Sigmoid colon (tissue), 7 donors: ENCODE measurements around the gene COL23A1. TPM values are rescaled to one million over a fixed set of nuclear protein-coding genes. Genes with fewer than 3 reads are reported as not detected.

Experiments
- DNase-seq: peaks from one replicate; pipeline ENCODE4 v3.0.0-alpha.2; 2019
- H3K27ac ChIP-seq, 4 donors: fragments of 200-600 bp; sonication (generic); one replicate each; pipeline ENCODE4 v1.5.1; 2016 to 2019; ENCODE audit warnings: mild to moderate bottlenecking in 1 of 4
- H3K27me3 ChIP-seq, 3 donors: fragments of 200-600 bp; sonication (generic); one replicate each; pipeline ENCODE4 v1.5.1; 2019; ENCODE audit warnings: mild to moderate bottlenecking in 1 of 3
- H3K36me3 ChIP-seq, 4 donors: fragments of 200-600 bp; sonication (generic); one replicate each; pipeline ENCODE4 v1.5.1; 2016 to 2019
- H3K4me1 ChIP-seq, 4 donors: fragments of 200-600 bp; sonication (generic); one replicate each; pipeline ENCODE4 v1.5.1; 2017 to 2019
- H3K4me3 ChIP-seq, 4 donors: fragments of 200-600 bp; sonication (generic); one replicate each; pipeline ENCODE4 v1.5.1; 2017 to 2019; ENCODE audit warnings: mild to moderate bottlenecking in 2 of 4, moderate library complexity in 1 of 4
- H3K9me3 ChIP-seq, 4 donors: fragments of 200-600 bp in 3 of 4; sonication (generic) in 3 of 4; one replicate each; pipeline versions ENCODE4 v1.5.1 to v1.6.1; 2013 to 2019
- CTCF ChIP-seq, 4 experiments: fragments of 450-650 bp in 3 of 4; fragments of 200-600 bp in 1 of 4; IDR thresholded peaks; one replicate each; pipeline ENCODE4 v1.5.1; 2016 to 2019; ENCODE audit warnings: antibody characterized with exemption in 4 of 4, mild to moderate bottlenecking in 3 of 4, moderate library complexity in 2 of 4
- EP300 ChIP-seq, 4 donors: sonication (generic); formaldehyde crosslinking; IDR thresholded peaks; one replicate each; pipeline ENCODE4 v1.6.1; 2017; ENCODE audit warnings: antibody characterized with exemption in 4 of 4
- POLR2A ChIP-seq, 2 donors: fragments of 450-650 bp; IDR thresholded peaks; one replicate each; pipeline ENCODE4 v1.6.1; 2016; ENCODE audit warnings: antibody characterized with exemption in 2 of 2, mild to moderate bottlenecking in 2 of 2, moderate library complexity in 2 of 2
- POLR2AphosphoS5 ChIP-seq, 4 donors: sonication (generic); formaldehyde crosslinking; IDR thresholded peaks; one replicate each; pipeline ENCODE4 v1.6.1; 2017; ENCODE audit warnings: antibody characterized with exemption in 4 of 4
- WGBS, 2 donors: extraction: QIAGEN DNeasy Blood & Tissue Kit; methylation state at CpG; one replicate each; pipeline ENCODE4 v1.1.7; 2013; 5-methylcytosine and 5-hydroxymethylcytosine counted together
- intact Hi-C: fragments of 100-400 bp; cut with DNase I; formaldehyde crosslinking; loops from one replicate; pipeline ENCODE4 v1.15.1; 2023
- polyA plus RNA-seq, 3 donors: library from polyadenylated mRNA; stranded (reverse); fragments of 200-250 nt; gene quantifications; one replicate each; pipeline ENCODE4 v1.2.3, GENCODE V29; 2013
- total RNA-seq, 4 donors: library from RNA; depleted of rRNA; stranded (reverse); fragments of >200 nt; gene quantifications; one replicate each; pipeline ENCODE4 v1.1.0, GENCODE V29; 2016
- donor health status: healthy with polysubstance abuse.
- donor health status: Bipolar disorder and iron deficiency.
- donor health status: healthy.

Gene COL23A1
- total and polyA plus RNA-seq, 7 donors = 0.28 to 1.2 (median 0.57) TPM; not detected in 1

GRCh38 chr5:178308541-178309092 is 281.6 kb downstream of the COL23A1 start:
- intact Hi-C loops = no loop called here
- Histone ChIP-seq H3K9me3 (no peaks in the 10 kb centered on the region), H3K27me3 (peaks cover 0 to 6% (median 0%) of the 10 kb centered on the region in 3 donors), H3K27ac (no peak overlapping the region), H3K4me3 (no peak overlapping the region), H3K36me3 (no peaks in the 10 kb centered on the region), H3K4me1 (peaks cover 0 to 12% (median 10%) of the 10 kb centered on the region in 4 donors)
- 93 to 94% methylated on average over 18 of the region's 18 CpGs for WGBS, 2 donors
- peak; percentile 51 for DNase-seq
- no peak for TF ChIP-seq POLR2A (IDR thresholded peaks at IDR 0.05)
- TF ChIP-seq POLR2AphosphoS5 (IDR thresholded peaks at IDR 0.05) = no peak
- TF ChIP-seq CTCF (IDR thresholded peaks at IDR 0.05) = no peak
- no peak for TF ChIP-seq EP300 (IDR thresholded peaks at IDR 0.05)

- Histone ChIP-seq H3K4me3 (no peak overlapping the region), H3K27me3 (peaks cover 0 to 6% (median 0%) of the 10 kb centered on the region in 3 donors), H3K9me3 (no peaks in the 10 kb centered on the region), H3K27ac (no peak overlapping the region), H3K4me1 (peaks cover 0 to 12% (median 10%) of the 10 kb centered on the region in 4 donors), H3K36me3 (no peaks in the 10 kb centered on the region)
- no peak for TF ChIP-seq POLR2AphosphoS5 (IDR thresholded peaks at IDR 0.05)
- TF ChIP-seq EP300 (IDR thresholded peaks at IDR 0.05) = no peak
- TF ChIP-seq POLR2A (IDR thresholded peaks at IDR 0.05) = no peak
- no peak for TF ChIP-seq CTCF (IDR thresholded peaks at IDR 0.05)
- intact Hi-C loops = no loop called here
- 85 to 87% methylated on average over 30 of the region's 30 CpGs for WGBS, 2 donors
- peak; percentile 61 for DNase-seq
These were observed 282.7 kb downstream of the COL23A1 start for GRCh38 chr5:178307267-178308045.

- H3K4me1 ChIP-seq = peaks cover 0 to 12% (median 10%) of the 10 kb centered on the region in 4 donors
- H3K9me3 ChIP-seq = no peaks in the 10 kb centered on the region
- no peak overlapping the region for H3K4me3 ChIP-seq
- H3K36me3 ChIP-seq = no peaks in the 10 kb centered on the region
- intact Hi-C loops = no loop called here
- TF ChIP-seq EP300 (IDR thresholded peaks at IDR 0.05) (no peak), POLR2AphosphoS5 (IDR thresholded peaks at IDR 0.05) (no peak), POLR2A (IDR thresholded peaks at IDR 0.05) (no peak), CTCF (IDR thresholded peaks at IDR 0.05) (no peak)
- no peak overlapping the region for H3K27ac ChIP-seq
- peak; percentile 58 for DNase-seq
- WGBS, 2 donors = 79 to 82% methylated on average over 23 of the region's 23 CpGs
- peaks cover 0 to 6% (median 0%) of the 10 kb centered on the region in 3 donors for H3K27me3 ChIP-seq
These were observed 283.6 kb downstream of the COL23A1 start for GRCh38 chr5:178306430-178307225.

GRCh38 chr5:178305801-178306200 is 284.4 kb downstream of the COL23A1 start:
- Histone ChIP-seq H3K4me3 (no peak overlapping the region), H3K36me3 (no peaks in the 10 kb centered on the region), H3K27me3 (peaks cover 0 to 6% (median 0%) of the 10 kb centered on the region in 3 donors), H3K27ac (no peak overlapping the region), H3K4me1 (peaks cover 0 to 12% (median 10%) of the 10 kb centered on the region in 4 donors), H3K9me3 (no peaks in the 10 kb centered on the region)
- peak; percentile 49 for DNase-seq
- intact Hi-C loops = no loop called here
- TF ChIP-seq POLR2AphosphoS5 (IDR thresholded peaks at IDR 0.05) (no peak), CTCF (IDR thresholded peaks at IDR 0.05) (no peak), POLR2A (IDR thresholded peaks at IDR 0.05) (no peak), EP300 (IDR thresholded peaks at IDR 0.05) (no peak)
- WGBS, 2 donors = 81 to 87% methylated on average over 15 of the region's 15 CpGs
